ENCODE measurements around the gene AKAP9.

DNA sequence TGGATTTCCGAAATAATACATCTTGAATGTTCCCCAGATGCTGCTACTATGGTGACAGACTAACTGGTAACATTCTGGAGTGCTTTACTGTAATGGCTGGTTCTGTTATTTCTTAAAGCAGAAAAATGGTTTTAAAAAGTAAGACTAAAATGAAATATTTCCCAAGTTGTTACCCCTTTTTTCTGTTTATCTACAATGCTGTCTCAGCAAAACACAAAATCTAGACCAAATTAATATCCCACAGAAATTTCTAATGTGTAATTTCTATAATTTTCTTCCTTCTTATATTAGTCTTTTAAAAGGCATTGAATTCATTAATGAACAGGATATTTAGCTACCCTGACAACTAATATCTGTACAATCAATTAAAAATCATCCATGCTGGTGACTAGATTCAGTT is 41.1 kb upstream of the AKAP9 start:
- TF ChIP-seq CTCF (IDR thresholded peaks at IDR 0.05) (no peak), POLR2A (IDR thresholded peaks at IDR 0.05) (no peak)

Data from Peyer's patch (tissue), 4 donors.